Measurements from ENCODE around the gene NEGR1.

DNA sequence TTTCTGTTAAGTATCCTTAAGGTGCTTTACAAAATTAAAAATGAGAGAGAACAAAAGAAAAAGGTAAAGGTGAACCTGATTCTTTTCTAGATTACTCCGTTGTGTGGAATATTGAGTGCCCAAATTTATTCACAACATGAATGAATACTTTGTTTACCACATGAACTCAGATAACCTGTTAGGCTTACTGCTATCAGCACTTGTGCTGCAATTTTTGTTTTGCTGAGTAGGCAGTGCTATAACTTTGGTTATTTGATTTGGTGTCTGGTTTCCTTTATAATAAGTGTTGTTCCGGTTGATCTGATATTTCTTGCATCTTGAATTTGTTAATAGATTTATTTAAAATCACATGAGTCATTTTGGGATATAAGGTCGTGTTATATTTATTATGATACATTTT, 195.9 kb downstream of the NEGR1 start:
- TF ChIP-seq EZH2 (IDR thresholded peaks at IDR 0.05; ENCODE audit: borderline replicate concordance) = no peak
- TF ChIP-seq, protein P1, sequence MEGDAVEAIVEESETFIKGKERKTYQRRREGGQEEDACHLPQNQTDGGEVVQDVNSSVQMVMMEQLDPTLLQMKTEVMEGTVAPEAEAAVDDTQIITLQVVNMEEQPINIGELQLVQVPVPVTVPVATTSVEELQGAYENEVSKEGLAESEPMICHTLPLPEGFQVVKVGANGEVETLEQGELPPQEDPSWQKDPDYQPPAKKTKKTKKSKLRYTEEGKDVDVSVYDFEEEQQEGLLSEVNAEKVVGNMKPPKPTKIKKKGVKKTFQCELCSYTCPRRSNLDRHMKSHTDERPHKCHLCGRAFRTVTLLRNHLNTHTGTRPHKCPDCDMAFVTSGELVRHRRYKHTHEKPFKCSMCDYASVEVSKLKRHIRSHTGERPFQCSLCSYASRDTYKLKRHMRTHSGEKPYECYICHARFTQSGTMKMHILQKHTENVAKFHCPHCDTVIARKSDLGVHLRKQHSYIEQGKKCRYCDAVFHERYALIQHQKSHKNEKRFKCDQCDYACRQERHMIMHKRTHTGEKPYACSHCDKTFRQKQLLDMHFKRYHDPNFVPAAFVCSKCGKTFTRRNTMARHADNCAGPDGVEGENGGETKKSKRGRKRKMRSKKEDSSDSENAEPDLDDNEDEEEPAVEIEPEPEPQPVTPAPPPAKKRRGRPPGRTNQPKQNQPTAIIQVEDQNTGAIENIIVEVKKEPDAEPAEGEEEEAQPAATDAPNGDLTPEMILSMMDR (IDR thresholded peaks at IDR 0.05; ENCODE audit: poor library complexity) = no peak
- TF ChIP-seq EZH2phosphoT487 (IDR thresholded peaks at IDR 0.05; ENCODE audit: low read depth, severe bottlenecking, unreplicated experiment) = no peak

All from hepatocyte (in vitro differentiated cells).